ENCODE data around the gene MYO5B.
"Not testable (repeated sequence)": the region's sequence is repeated elsewhere in the genome, so short reads cannot be mapped to it uniquely, and the experiment has no call there.

The MYO5B gene

GRCh38 chr18:49789560-49790134 lies 405.3 kb downstream of the MYO5B start:
- not testable (repeated sequence) for DNase-seq (ENCODE audit: low spot score)

- DNase-seq (ENCODE audit: low spot score) = peak; percentile 68
Observed at GRCh38 chr18:49788327-49788898, 406.5 kb downstream of the MYO5B start.

- DNase-seq (ENCODE audit: low spot score) = no peak
Observed at GRCh38 chr18:49786019-49786720, 408.8 kb downstream of the MYO5B start.

- DNase-seq (ENCODE audit: low spot score) = peak; percentile 71
Observed at GRCh38 chr18:49784427-49785185, 410.3 kb downstream of the MYO5B start.

GRCh38 chr18:49783631-49784030 lies 411.3 kb downstream of the MYO5B start:
- DNase-seq (ENCODE audit: low spot score) = not testable (repeated sequence)

- DNase-seq (ENCODE audit: low spot score) = no peak
Observed at GRCh38 chr18:49778826-49779465, 416.0 kb downstream of the MYO5B start.
